Right lobe of liver (tissue), 4 donors: Measurements from ENCODE around the gene PPP1R27.

ENCODE experiments used
- CTCF ChIP-seq, 4 donors: fragments of 200-600 bp in 3 of 4; fragments of 450-650 bp in 1 of 4; IDR thresholded peaks; one replicate each; pipeline versions ENCODE4 v1.5.1 to v1.8.0; 2016 to 2022; ENCODE audit warnings: antibody characterized with exemption in 4 of 4, mild to moderate bottlenecking in 2 of 4
- POLR2A ChIP-seq: fragments of 450-650 bp; IDR thresholded peaks from one replicate; pipeline ENCODE4 v1.6.1; 2017; ENCODE audit warnings: antibody characterized with exemption, mild to moderate bottlenecking
- donor health status: DM: no; HTN: no; CAD: no.
- donor health status: DM: no; HTN: no; CAD: no.
- donor health status: DM: no; HTN: yes; CAD: no.

DNA sequence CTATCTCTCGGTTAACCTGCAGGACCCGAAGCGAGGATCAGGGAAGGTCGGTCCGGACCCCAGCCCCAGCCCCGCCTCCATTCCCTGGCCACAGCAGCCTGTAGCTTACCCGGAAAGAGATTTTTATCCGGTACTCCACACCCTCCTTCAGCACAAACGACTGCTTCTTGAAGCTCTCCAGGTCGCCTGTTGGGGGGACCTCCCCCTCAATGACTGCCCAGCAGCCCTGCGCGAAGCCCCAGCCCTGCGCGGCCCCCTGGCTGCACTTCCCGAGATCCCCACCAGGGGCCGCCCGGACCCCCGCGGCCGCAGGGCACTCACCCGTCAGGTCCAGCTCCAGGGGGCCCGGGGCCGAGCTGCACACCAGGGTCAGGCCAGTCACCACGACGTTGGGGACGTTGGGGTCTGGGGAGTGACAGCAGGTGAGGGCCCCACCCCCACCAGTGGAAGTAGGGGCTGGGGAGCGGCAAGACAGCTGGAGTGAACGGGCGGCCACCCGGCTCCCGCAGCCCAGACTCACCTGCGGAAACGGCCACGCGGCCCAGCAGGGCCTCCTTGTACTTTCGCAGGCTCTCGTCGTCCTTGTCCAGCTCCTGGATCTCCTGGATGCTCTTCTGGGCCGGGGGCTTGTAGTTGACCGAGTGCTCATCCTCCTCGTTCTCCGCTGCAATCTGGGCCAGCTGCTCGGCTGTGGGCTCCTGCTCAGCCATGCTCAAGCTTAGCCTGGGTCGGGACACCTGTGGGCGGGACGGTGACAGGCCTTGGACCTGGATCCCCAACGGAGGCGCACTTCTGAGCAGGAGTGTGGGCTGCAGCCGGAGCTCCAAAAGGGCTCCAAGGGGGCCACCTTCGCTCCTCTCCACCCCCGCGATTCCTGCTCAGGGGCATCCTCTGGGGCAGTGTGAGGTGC lies 34.6 kb upstream of the PPP1R27 start:
- TF ChIP-seq CTCF (IDR thresholded peaks at IDR 0.05) (peak; percentile 63 to 87 (median 85)), POLR2A (peak; percentile 13)
